HG02642 (cell line): Measurements from ENCODE around the gene TIGD7.
"Not testable (repeated sequence)": the region's sequence is repeated elsewhere in the genome, so short reads cannot be mapped to it uniquely, and the experiment has no call there.

ENCODE experiments used
- ATAC-seq: cut with Tn5 transposase; IDR thresholded peaks from one replicate; pipeline ENCODE4 v1.9.1; 2021; ENCODE audit warnings: mild to moderate bottlenecking; ENCODE audit not compliant: unreplicated experiment, poor library complexity

The TIGD7 gene

DNA sequence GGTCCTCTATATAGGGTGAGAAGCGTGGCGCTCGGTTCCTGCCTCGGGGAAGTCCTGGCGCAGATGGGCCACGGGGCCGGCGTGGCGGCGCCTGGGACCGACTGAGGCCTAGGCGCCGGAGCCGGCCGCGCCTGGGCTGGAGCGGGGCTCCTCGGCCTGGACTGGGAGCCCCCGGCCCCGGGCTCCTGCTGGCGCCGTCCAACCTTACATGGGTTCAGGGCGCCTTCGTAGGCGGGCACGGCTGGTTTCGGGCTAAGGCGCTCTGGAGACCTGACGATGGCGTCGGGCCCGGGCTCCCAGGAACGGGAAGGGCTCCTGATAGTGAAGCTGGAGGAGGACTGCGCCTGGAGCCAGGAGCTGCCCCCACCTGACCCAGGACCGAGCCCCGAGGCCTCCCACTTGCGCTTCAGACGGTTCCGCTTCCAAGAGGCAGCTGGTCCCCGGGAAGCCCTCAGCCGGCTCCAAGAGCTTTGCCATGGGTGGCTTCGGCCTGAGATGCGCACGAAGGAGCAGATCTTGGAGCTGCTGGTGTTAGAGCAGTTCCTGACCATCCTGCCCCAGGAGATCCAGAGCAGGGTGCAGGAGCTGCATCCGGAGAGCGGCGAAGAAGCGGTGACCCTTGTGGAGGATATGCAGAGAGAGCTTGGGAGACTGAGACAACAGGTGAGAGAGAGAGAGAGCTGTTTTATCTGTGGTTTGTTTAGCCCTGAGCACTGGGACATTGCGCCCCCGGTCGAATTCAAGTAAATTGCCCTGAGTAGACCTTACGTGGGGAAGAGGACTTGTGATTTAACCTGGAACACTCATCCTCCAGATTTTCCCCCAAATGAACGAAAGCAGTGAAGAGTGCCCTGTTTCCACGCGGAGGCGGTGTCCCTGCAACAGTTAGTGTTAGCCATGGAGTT, 21.4 kb downstream of the TIGD7 start:
- no peak for ATAC-seq

DNA sequence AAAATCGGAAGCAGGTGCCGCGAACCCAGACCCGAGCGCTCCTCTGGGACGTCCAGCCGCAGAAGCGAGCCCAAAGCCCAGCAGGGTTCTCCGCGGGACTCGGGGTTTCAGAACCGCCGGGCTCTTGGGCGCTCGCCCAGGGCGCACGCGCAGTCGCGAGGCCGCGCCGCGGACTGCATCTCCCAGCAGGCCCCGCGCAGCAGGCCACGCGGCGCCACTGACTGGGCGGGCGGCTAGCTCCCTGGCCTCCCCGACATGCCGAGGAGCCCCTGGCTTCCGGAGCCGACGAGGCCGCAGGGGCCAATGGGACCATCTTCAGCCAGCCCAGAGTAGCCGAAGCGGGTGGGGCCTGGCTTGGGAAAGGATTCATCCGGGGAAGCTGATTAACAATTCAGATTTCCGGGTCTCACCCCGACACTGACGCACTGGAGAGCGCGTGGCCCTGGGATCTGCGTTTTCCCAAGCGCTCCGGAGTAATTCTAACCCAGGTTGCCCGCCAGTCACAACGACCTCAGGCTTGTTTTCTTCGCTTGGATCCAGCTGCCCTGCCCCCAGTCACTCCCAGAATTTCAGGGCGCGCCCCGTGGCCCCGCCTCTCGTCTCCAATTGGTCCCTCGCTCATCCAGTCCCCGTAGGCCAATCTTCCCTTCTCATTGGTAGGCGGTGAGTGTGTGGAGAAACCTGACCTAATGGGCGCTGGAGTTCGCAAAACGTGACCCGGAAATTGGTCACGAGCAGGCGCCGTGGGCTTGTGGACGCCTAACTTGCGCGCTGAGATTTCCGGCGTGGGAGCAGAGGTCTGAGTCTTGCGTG, 22.3 kb downstream of the TIGD7 start, which contains the start of gene ZNF263:
ZNF263 (plus strand) TSS at position 762 of the 813 bp plus-strand sequence. CDS start 328 bp downstream, outside the sequence.
- peak; percentile 89 for ATAC-seq

DNA sequence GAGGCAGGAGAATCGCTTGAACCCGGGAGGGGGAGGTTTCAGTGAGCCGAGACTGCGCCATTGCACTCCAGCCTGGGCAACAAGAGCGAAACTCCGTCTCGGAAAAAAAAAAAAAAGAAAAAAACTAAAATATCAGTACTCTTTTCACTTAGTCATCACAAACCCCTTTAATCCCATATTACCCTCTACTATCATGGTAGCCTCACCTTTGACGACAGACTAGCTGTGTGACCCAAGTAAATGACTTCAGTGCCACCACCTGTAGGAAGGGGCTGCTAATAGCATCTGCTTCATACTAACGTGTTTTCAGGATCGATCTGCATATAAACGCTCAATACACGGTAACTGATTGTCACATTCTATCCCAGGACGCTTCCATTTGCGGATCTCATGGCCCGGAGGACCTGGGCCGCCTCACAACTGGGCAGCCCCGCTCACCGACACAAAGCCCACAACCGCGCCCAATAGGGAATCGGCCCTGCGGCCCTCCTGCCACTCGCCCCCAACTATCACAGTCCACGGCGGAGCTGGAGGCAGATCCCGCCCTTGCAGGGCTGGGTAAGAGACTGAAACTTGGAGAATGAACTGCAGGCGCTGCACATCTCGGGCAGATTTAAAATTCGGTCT, 23.0 kb downstream of the TIGD7 start:
- peak; percentile 29 for ATAC-seq

DNA sequence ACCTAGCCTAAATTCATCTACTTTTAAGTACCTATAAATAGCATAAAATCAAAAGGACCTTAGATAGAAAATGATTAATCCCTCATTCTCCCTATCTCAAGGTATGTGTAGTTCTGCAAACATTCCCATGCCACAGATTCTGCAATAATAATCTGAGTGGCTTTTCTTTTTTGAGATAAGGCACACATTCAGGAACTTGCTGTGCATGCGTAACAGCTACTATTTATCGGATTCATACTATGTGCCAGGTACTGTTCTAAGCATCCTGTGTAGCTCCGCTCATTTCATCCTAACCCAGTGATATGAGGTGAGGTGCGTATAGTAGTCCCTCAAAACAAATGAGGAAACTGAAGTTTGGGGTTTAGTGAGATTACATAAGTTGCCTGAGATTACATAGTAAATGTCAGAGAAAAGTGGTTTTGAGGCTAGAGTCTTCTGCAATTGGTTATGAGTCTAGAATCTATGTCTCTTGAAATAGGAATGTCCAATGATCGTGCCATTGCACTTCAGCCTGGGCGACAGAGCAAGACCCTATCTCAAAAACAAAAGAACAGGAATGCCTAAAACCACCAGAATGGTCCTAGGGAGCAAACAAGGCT, 23.9 kb downstream of the TIGD7 start:
- ATAC-seq: no peak

DNA sequence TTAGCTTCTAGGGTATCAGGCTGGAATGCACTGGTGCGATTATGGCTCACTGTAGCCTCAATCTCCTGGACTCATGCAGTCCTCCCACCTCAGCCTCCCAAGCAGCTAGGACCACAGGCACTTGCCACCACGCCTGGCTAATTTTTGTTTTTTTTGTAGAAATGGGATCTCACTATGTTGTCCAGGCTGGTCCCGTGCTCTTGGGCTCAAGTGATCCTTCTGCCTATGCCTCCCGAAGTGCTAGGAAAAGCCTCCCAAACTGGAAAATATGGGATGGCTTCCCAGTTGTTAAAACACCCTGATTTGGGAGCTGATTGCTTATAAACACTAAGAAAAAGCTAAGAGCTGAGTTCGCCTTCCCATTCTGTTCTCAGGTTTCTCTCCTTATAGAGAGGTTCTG, 28.6 kb downstream of the TIGD7 start:
- ATAC-seq: no peak

DNA sequence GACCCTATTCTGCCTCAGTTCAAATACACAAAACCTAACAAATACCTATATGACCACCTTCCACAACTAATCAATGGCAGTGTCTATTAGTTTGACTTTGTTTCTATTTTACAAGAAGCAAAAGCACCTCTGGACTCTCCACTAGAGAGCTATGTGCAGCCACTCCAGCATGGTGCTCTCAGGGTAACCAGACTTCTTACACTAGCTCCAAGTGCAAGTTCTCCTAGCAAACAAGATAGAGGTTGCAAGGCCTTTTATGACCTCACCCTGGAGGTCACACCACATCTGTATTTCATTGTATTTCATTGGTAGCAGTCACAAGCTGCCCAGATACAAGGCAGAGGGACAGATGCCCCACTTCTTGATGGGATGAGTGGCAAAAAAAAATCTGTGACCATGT, 30.3 kb downstream of the TIGD7 start:
- ATAC-seq: no peak

DNA sequence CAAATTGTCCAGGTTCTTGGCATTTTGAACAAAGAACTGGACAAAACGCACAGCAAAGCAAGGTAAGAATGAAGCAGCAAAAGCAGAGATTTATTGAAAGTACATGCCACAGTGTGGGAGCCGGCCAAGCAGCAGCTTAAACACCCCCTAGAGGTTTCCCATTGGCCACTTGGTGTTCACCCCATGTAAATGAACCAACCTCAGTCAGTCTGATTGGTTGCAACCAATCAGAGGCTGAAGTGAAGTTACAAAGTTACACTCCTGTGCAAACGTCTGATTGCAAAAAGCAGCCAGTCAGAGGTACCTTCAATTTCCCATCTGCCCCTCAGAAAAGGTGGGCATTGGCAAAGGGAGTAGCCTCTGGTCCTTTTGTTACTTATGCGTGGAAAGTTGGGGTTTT, 30.7 kb downstream of the TIGD7 start:
- no peak for ATAC-seq

DNA sequence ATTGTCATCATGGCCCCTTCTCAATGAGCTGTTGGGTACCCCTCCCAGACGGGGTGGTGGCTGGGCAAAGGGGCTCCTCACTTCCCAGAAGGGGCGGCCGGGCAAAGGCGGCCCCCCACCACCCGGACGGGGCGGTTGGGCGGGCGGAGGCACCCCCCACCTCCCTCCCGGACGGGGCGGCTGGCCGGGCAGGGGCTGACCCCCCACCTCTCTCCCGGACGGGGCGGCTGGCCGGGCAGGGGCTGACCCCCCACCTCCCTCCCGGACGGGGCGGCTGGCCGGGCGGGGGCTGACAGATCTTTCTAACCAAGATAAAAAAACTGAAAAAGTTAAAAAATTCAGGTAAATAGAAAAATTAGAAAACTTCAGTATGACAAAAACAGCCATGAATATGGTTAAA, 33.9 kb downstream of the TIGD7 start:
- ATAC-seq: not testable (repeated sequence)

DNA sequence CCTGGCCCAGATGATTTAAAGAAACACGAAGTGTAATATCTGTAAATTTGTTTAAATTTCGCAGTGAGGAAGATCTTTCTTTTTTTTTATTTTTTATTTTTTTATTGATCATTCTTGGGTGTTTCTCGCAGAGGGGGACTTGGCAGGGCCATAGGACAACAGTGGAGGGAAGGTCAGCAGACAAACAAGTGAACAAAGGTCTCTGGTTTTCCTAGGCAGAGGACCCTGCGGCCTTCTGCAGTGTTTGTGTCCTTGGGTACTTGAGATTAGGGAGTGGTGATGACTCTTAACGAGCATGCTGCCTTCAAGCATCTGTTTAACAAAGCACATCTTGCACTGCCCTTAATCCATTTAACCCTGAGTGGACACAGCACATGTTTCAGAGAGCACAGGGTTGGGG, 34.5 kb downstream of the TIGD7 start:
- ATAC-seq: not testable (repeated sequence)

DNA sequence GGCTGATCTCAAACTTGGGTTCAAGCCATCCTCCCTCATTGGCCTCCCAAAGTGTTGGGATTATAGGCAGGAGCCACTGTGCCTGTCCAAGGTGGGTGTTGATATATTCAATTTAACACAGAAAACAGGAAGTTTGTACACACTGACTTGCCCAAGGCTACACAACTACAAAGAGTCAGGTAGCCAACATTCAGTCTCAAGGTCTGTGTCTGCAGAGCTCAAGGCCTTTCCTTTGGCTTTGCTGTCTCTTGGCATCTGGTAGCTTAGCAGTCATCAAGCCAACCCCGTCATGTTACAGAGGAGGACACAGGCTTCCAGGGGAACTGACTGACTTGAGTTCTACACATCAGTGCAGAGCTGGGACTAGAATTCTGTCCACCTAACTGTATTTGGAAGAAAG, 36.9 kb downstream of the TIGD7 start:
- ATAC-seq: no peak

DNA sequence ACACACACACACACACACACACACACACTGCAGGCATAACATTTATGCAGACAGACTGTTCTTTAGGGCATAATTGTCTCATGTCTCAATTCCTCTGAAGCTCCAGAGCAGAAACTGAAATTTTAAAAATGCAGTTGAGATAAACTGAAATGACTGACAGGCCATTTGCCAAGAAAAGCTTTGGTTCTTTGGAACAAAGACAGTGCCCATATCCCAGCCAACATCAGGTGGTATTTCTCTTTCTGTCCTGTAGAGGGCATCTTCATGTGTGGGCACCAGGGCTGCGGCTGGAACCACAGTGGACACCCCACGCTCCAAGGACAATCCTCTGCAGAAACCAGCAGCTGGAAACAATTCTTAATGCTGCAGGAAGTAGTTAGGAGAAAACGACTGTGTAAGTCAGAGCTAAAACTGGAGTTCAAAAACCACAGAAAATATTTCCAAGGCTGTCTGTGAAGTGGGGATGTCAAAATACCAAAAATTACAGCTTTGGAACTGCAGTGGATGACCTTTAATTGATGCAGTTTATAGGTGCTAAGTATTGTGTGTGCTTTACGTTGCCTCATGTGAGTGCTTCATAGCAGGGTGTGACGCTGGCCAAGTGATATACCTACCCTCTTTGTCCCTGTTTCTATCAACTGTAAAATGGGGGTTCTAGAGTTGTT, 38.2 kb downstream of the TIGD7 start:
- no peak for ATAC-seq

DNA sequence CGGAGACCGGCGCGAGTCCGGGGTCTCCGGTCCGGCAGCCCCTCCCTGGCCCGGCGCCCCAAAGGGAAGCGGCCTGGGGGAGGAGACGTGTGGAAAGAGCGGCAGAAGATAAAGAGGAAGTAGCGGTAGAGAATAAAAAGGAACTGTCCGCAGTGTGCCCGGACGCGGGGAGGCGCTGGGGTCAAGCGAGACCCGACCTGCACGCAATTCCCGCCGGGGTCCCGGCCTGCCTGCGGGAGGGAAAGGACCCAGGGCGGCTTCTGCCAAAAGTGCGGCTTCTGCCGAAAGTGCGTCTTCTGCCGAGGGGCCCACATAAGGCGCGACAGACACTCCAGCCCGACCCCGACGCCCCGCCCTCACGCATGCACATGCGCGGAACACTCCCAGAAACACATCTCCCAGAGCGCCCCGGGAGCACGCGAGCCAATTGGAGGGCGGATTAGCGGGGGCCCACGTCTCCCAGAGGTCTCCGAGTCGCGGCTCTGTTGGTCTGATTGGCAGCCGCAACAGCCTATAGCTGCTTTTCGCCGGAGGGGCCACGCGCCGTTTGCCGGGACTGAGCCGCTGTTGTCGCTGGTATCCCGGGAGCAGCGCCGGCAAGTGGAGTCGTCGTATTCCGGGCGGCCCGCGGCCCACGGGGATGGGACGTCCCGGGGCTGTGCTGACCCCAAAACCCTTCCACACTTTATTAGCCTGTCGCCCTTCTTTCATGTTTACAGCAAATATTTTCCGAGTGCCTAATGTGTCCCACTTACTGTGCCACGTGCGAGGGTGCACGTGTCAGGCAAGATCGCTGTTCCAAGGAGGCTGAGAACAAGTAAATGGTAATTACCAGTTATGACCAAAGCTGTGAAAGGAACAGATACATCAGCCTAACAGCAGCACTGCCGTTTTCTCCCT, 40.8 kb downstream of the TIGD7 start:
- peak; percentile 88 for ATAC-seq

DNA sequence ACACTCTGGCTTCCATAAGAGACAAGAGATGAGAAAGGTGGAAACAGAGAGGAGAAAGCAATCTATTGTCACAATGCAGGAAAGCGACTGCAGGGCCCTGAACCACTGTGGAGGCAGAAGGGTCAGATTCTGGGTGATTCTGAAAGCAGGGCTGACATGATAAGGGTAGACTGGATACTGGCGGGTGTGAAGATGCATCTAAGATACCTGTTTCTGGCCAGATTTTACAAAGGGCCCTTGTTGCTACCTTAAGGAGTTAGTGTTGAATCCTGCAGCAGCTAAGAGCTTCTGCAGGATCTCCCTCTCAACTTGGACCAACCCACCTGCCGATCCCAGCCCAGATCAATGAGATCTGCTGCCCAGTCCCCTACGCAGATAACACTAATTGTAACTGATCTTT, 42.7 kb downstream of the TIGD7 start:
- no peak for ATAC-seq

DNA sequence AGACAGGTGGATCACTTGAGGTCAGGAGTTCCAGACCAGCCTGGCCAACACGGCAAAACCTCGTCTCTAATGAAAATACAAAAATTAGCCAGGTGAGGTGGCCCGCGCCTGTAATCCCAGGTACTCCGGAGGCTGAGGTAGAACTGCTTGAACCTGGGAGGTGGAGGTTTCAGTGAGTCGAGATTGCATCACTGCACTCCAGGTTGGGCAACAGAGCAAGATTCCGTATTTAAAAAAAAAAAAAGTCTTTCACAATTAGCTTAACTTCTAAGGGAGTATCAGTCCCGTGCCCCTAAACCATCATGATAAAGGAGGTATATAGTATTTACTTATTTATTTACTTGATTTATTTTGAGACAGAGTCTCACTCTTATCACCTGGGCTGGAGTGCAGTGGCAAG, 45.4 kb downstream of the TIGD7 start:
- ATAC-seq: no peak

DNA sequence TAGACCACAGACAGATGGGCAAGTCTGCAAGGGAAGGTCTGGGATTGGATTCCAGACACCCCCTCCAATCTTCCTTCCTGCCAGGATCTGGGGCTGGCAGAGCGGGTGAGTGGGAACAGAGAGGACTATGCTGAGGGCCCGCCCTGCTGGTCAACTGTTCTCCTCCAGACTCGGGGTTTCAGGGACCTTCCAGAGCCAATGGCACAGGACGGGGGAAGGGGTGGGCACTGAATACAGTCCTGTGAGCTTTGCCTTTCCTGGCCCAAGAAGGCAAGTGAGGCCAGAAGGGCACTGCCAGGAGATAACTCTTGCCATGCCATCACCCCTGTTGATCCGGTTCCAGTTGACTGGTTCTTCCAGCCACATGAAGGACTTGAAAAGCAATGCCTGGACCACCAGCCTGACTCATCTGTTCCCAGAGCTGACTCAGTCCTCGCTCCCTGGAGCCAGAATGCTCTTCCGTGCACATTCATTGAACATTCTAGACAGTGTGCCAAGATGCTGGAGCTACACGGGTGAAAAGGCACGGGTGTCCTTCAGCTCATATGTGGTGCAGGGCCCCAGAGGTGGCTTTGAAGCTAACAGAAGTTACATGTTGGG, 48.3 kb downstream of the TIGD7 start:
- ATAC-seq: no peak

DNA sequence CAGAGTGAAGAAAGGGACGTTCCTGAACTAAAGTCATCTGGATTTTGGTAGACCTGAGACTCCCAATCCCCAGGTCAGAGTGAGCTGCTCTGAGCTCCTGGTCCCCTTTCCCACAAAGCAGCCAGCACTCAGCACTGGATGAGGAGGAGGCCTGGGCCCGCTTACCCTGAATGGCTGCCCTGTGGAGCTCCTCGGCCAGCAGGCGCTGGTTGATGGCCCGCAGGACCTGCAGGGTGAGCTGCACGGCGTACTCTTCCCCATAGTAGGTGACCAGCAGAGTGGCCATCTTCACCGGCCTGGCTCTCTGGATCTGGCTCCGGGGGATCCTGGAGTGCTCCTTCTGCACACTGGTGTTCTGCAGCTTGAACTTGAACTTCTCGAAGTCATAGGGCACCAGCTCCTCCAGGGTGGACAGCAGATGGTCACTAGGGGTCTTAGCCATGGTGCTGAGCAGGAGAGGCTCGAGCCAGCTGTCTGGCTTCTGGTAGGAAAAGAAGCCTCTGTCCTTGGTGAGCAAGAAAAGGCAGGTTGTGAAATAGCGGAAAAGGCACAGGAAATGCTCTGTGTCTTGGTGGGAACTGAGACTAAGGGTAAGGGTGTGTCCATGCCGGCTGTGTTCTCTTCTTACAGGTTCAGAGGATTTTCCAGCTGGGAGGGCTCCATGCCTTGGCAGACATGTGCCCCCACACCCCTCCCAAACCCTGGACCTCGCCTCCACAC, 48.9 kb downstream of the TIGD7 start, which contains the start of gene MEFV:
MEFV (minus strand) TSS at position 488 of the 720 bp plus-strand sequence; CDS start at position 442, 46 bp downstream.
- ATAC-seq: no peak

DNA sequence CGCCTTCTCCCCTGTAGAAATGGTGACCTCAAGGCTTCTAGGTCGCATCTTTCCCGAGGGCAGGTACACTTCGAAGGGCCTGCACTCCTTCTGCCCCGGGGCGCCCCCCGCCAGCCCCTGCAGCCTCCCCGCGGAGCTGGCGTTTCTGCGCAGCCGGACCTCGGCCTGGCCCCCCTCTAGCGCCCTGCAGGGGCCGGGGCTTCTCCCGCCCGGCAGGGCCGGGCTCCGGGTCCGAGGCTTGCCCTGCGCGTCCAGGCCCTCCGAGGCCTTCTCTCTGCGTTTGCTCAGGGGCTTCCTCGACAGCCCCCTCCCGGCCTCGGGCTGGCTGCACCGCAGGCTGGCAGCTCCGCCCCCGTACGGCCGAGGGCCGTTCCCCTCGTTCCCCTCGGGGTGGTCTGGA, 50.9 kb downstream of the TIGD7 start:
- no peak for ATAC-seq

DNA sequence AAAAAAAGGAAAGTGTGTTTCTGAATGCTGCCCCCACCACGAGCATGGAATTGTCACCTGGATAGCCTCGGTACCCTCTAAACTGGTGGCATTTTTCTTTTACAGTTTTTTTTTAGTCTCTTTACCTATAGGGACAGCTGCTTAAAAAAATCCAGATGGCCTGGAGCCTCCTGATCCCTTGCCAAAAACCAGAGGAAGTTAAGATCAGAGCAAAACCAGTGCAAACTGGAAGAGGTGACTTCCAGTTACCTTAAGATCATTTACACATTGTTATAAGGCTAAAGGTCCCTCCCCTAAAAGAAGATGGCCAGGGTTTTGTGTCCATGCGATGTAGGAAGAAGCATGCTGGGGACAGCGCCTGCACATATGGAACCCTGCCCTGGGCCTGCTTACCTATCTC, 52.3 kb downstream of the TIGD7 start:
- no peak for ATAC-seq
